HG03108 (cell line): ENCODE results near the gene SDF4.

Experiments used
- ATAC-seq: cut with Tn5 transposase; IDR thresholded peaks from one replicate; pipeline ENCODE4 v1.9.1; 2021; ENCODE audit warnings: moderate library complexity; ENCODE audit not compliant: unreplicated experiment

Gene SDF4

GRCh38 chr1:1168451-1169411 is 63.1 kb downstream of the SDF4 start:
- ATAC-seq = no peak

GRCh38 chr1:1167841-1168450 is 63.9 kb downstream of the SDF4 start:
- no peak for ATAC-seq

- no peak for ATAC-seq
Measured at GRCh38 chr1:1167398-1167821, 64.4 kb downstream of the SDF4 start.
